Hepatocyte (in vitro differentiated cells): ENCODE measurements around the gene CEACAM1.
"Not testable (repeated sequence)": the region's sequence is repeated elsewhere in the genome, so short reads cannot be mapped to it uniquely, and the experiment has no call there.

Experiments
- EZH2phosphoT487 ChIP-seq: fragments of 200-600 bp; sonication (generic); IDR thresholded peaks from one replicate; pipeline ENCODE4 v1.6.1; 2018; ENCODE audit warnings: antibody characterized with exemption, mild to moderate bottlenecking, low read depth, moderate library complexity; ENCODE audit not compliant: unreplicated experiment, severe bottlenecking
- TF ChIP-seq, protein P1 (sequence below): fragments of 200-600 bp; sonication (generic); IDR thresholded peaks from 2 replicates; pipeline ENCODE4 v1.5.1; 2016; ENCODE audit warnings: antibody characterized with exemption, mild to moderate bottlenecking; ENCODE audit not compliant: poor library complexity

DNA sequence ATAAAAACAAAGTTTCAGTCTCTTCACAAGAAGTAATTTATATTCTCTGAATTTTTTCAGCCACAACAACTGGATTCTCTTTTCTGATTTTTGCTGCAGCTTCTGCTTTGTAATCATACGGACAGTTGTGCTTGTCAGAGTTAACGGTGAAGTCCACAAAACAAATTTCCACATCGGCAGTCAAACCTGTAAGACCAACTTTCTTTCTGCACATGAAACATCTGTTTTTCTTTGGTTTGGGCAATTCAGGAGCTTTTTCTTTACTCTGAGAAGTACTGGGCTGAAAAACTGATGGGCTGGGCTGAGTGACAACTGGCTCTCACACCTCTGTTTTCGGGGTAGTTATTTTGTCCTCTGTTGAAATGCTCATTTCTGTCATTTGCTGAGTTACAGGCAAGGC is 43.2 kb downstream of the CEACAM1 start:
- TF ChIP-seq EZH2phosphoT487, result not testable (repeated sequence)
- TF ChIP-seq, protein P1, sequence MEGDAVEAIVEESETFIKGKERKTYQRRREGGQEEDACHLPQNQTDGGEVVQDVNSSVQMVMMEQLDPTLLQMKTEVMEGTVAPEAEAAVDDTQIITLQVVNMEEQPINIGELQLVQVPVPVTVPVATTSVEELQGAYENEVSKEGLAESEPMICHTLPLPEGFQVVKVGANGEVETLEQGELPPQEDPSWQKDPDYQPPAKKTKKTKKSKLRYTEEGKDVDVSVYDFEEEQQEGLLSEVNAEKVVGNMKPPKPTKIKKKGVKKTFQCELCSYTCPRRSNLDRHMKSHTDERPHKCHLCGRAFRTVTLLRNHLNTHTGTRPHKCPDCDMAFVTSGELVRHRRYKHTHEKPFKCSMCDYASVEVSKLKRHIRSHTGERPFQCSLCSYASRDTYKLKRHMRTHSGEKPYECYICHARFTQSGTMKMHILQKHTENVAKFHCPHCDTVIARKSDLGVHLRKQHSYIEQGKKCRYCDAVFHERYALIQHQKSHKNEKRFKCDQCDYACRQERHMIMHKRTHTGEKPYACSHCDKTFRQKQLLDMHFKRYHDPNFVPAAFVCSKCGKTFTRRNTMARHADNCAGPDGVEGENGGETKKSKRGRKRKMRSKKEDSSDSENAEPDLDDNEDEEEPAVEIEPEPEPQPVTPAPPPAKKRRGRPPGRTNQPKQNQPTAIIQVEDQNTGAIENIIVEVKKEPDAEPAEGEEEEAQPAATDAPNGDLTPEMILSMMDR, result not testable (repeated sequence)
